HL-60/S4 treated with phorbol 12-myristate 13-acetate at 8.2 ng/mL for 4 days and 3 days (cell line): ENCODE measurements around the gene CCER1.

ENCODE experiments used
- in situ Hi-C: fragments of 300-500 bp; cut with MboI; formaldehyde crosslinking; loops from 2 replicates; pipeline ENCODE4 v1.15.0; 2022; ENCODE audit warnings: low sequenced_read_pairs

The CCER1 gene

GRCh38 chr12:90925562-90925961 lies 29.4 kb downstream of the CCER1 start:
- in situ Hi-C loops: no loop called here

- in situ Hi-C loops: no loop called here
These were observed 30.6 kb downstream of the CCER1 start for GRCh38 chr12:90924406-90924805.

GRCh38 chr12:90922145-90922627 lies 32.8 kb downstream of the CCER1 start:
- in situ Hi-C loops: no loop called here

- in situ Hi-C loops: no loop called here
These were observed 33.4 kb downstream of the CCER1 start for GRCh38 chr12:90921536-90921935.

GRCh38 chr12:90920222-90920621 lies 34.8 kb downstream of the CCER1 start:
- in situ Hi-C loops: no loop called here

- in situ Hi-C loops: no loop called here
These were observed 37.5 kb downstream of the CCER1 start for GRCh38 chr12:90917431-90917830.

GRCh38 chr12:90916516-90916915 lies 38.5 kb downstream of the CCER1 start:
- in situ Hi-C loops: no loop called here

- in situ Hi-C loops: no loop called here
These were observed 39.6 kb downstream of the CCER1 start for GRCh38 chr12:90915353-90915752.

GRCh38 chr12:90910958-90911357 lies 44.0 kb downstream of the CCER1 start:
- in situ Hi-C loops: no loop called here

GRCh38 chr12:90909069-90909770 lies 45.8 kb downstream of the CCER1 start:
- in situ Hi-C loops: no loop called here

- in situ Hi-C loops: no loop called here
These were observed 46.5 kb downstream of the CCER1 start for GRCh38 chr12:90908465-90908864.

- in situ Hi-C loops: no loop called here
These were observed 49.1 kb downstream of the CCER1 start for GRCh38 chr12:90905691-90906370.

GRCh38 chr12:90902596-90902995 lies 52.4 kb downstream of the CCER1 start:
- in situ Hi-C loops: no loop called here
